ENCODE measurements around the gene RALGPS1. TPM values are rescaled to one million over a fixed set of nuclear protein-coding genes. Genes with fewer than 3 reads are reported as not detected.

Gene RALGPS1
- total RNA-seq, 1 experiment from 2014 or later = 28.5 TPM

DNA sequence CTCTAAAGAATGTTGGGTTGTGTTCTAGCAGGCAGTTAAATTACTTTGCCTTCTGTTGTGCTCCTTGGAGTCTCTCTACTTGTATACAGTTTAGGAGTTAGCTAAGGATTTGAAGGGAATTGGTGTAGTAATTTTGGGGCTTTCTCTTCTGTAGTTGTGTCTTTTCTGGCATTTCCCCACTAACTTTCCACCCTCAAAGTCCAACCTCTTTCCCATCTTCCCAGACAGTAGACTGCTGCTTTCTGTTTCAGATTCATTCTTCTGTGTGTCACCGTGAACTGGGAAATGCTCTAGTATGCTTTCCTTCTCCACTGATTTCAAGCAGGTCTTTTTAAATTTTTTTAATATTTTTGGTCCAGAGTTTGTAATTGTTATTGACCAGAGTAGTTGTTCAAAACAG, 212.4 kb downstream of the RALGPS1 start:
- ATAC-seq (no peak), DNase-seq (ENCODE audit: low spot score) (no peak)
- TF ChIP-seq ESRRA (CRISPR knock-in tag; IDR thresholded peaks at IDR 0.05; ENCODE audit: borderline replicate concordance) (no peak), ELF4 (CRISPR knock-in tag; IDR thresholded peaks at IDR 0.05; ENCODE audit: low read depth) (no peak), SOX15 (CRISPR knock-in tag; IDR thresholded peaks at IDR 0.05) (no peak), PRRX2 (CRISPR knock-in tag; IDR thresholded peaks at IDR 0.05) (no peak)
- no peak overlapping the region for H3K27ac Mint-ChIP-seq
- CTCF ChIA-PET = interaction anchor here (0.9 kb wide), 1 partner anchor 83 kb away, joined by 3 read pairs; no protein-coding TSS in a partner anchor
- POLR2A ChIA-PET = no interaction called here
- H3K9me3 Mint-ChIP-seq = no peaks in the 10 kb centered on the region
- H3K4me3 Mint-ChIP-seq = no peak overlapping the region
- no peaks in the 10 kb centered on the region; the same call in none of the 2 replicates for H3K27me3 Mint-ChIP-seq (ENCODE audit: low read depth)
- peaks cover 25% of the 10 kb centered on the region for H3K4me1 Mint-ChIP-seq
- no peaks in the 10 kb centered on the region for H3K36me3 Mint-ChIP-seq

DNA sequence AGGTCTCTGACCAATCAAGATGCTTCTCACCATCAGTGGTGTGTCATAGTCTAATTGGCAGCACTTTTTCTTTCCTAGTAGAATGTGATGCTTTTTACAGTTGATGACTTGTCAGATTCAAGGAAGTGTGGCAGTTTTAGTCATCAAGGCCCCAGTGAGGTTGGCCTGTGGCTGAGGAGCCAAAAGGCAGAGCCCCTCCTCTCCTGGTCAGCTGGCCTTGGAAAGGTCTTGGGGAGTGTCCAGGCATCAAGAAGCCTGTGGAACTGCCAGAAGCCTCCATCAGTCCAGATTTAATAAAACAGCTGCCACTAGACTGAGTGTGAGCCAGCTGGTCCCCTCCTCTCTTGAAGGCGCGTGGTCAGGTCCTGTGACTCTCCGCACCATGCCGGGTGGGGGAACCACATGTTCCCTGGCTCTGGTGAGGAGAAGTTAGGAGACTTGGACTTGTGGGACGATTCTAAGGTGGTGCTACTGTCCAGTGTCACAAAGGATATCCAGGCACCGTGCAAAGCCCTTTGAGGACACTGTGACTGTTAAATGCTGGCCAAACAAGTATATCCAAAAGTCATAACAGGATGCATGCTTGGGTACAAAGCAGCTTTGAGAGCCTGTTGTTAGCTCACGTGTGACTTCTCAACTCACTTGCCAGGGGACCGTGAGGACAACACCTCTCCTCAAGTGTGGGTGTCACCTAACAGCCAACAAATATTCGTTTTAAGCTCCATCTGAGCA, 213.9 kb downstream of the RALGPS1 start:
- CTCF ChIA-PET = no interaction called here
- H3K4me1 Mint-ChIP-seq = peaks cover 27% of the 10 kb centered on the region
- no peaks in the 10 kb centered on the region for H3K9me3 Mint-ChIP-seq
- TF ChIP-seq NFE2L1 (CRISPR knock-in tag; IDR thresholded peaks at IDR 0.05) = no peak
- no peaks in the 10 kb centered on the region; the same call in 1 of the 2 replicates for H3K27me3 Mint-ChIP-seq (ENCODE audit: low read depth)
- ATAC-seq = no peak
- H3K4me3 Mint-ChIP-seq = no peak overlapping the region
- POLR2A ChIA-PET = no interaction called here
- DNase-seq (ENCODE audit: low spot score) = no peak
- H3K27ac Mint-ChIP-seq = no peak overlapping the region
- no peaks in the 10 kb centered on the region for H3K36me3 Mint-ChIP-seq

DNA sequence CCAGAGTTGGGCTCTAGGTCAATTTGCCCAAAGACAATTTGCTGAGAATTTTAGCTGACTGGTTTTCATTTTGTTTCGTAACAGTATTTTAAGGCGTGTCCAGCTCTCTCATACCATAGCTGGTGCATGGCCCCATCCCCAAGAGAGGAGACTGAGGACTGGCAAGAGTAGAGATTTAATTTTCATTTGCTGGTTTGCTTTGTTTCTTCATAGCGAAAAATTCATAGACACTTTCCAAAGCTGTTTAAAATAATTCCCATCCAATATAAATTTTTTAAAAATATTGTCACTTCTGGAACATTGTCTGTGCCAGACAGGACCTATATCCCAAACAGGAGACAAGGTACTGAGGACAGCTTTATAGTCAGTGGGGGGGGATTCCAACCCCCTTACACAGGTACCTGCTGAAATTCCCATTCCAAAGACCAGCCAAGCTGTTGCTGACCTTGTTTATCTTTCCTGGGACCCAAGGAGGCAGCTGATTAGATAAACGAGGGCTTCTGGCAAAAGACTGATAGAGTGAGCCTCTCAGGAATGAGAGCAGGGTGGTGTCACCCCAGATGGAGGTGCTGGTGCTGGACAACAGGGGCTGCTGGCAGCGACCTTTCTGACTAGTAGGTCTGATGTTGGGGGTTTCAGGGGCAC, 214.6 kb downstream of the RALGPS1 start:
- Mint-ChIP-seq H3K27me3 (ENCODE audit: low read depth) (no peaks in the 10 kb centered on the region), H3K4me1 (peaks cover 30% of the 10 kb centered on the region), H3K4me3 (no peak overlapping the region), H3K9me3 (no peaks in the 10 kb centered on the region), H3K36me3 (no peaks in the 10 kb centered on the region), H3K27ac (no peak overlapping the region)
- TF ChIP-seq TEAD1 (CRISPR knock-in tag; IDR thresholded peaks at IDR 0.05) (no peak), FOXP1 (CRISPR knock-in tag; IDR thresholded peaks at IDR 0.05; ENCODE audit: borderline replicate concordance) (no peak), ETV6 (CRISPR knock-in tag; IDR thresholded peaks at IDR 0.05) (no peak), FOXK1 (CRISPR knock-in tag; IDR thresholded peaks at IDR 0.05) (no peak), FOXJ3 (CRISPR knock-in tag; IDR thresholded peaks at IDR 0.05; ENCODE audit: borderline replicate concordance) (no peak), ELF4 (CRISPR knock-in tag; IDR thresholded peaks at IDR 0.05; ENCODE audit: low read depth) (no peak), NFATC4 (CRISPR knock-in tag; IDR thresholded peaks at IDR 0.05) (no peak), ZNF138 (CRISPR knock-in tag; conservative IDR thresholded peaks at IDR 0.05) (no peak), KAT7 (CRISPR knock-in tag; IDR thresholded peaks at IDR 0.05; ENCODE audit: borderline replicate concordance) (no peak), SP1 (CRISPR knock-in tag; conservative IDR thresholded peaks at IDR 0.05) (no peak), ZNF671 (CRISPR knock-in tag; IDR thresholded peaks at IDR 0.05) (no peak), ZNF423 (CRISPR knock-in tag; IDR thresholded peaks at IDR 0.05) (no peak), NR3C1 (CRISPR knock-in tag; conservative IDR thresholded peaks at IDR 0.05; ENCODE audit: low read depth) (no peak), ZBTB21 (CRISPR knock-in tag; IDR thresholded peaks at IDR 0.05; ENCODE audit: borderline replicate concordance) (no peak)
- TF ChIP-seq, protein P1, sequence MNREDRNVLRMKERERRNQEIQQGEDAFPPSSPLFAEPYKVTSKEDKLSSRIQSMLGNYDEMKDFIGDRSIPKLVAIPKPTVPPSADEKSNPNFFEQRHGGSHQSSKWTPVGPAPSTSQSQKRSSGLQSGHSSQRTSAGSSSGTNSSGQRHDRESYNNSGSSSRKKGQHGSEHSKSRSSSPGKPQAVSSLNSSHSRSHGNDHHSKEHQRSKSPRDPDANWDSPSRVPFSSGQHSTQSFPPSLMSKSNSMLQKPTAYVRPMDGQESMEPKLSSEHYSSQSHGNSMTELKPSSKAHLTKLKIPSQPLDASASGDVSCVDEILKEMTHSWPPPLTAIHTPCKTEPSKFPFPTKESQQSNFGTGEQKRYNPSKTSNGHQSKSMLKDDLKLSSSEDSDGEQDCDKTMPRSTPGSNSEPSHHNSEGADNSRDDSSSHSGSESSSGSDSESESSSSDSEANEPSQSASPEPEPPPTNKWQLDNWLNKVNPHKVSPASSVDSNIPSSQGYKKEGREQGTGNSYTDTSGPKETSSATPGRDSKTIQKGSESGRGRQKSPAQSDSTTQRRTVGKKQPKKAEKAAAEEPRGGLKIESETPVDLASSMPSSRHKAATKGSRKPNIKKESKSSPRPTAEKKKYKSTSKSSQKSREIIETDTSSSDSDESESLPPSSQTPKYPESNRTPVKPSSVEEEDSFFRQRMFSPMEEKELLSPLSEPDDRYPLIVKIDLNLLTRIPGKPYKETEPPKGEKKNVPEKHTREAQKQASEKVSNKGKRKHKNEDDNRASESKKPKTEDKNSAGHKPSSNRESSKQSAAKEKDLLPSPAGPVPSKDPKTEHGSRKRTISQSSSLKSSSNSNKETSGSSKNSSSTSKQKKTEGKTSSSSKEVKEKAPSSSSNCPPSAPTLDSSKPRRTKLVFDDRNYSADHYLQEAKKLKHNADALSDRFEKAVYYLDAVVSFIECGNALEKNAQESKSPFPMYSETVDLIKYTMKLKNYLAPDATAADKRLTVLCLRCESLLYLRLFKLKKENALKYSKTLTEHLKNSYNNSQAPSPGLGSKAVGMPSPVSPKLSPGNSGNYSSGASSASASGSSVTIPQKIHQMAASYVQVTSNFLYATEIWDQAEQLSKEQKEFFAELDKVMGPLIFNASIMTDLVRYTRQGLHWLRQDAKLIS (CRISPR knock-in tag; IDR thresholded peaks at IDR 0.05; ENCODE audit: borderline replicate concordance) = no peak
- TF ChIP-seq, protein P2, sequence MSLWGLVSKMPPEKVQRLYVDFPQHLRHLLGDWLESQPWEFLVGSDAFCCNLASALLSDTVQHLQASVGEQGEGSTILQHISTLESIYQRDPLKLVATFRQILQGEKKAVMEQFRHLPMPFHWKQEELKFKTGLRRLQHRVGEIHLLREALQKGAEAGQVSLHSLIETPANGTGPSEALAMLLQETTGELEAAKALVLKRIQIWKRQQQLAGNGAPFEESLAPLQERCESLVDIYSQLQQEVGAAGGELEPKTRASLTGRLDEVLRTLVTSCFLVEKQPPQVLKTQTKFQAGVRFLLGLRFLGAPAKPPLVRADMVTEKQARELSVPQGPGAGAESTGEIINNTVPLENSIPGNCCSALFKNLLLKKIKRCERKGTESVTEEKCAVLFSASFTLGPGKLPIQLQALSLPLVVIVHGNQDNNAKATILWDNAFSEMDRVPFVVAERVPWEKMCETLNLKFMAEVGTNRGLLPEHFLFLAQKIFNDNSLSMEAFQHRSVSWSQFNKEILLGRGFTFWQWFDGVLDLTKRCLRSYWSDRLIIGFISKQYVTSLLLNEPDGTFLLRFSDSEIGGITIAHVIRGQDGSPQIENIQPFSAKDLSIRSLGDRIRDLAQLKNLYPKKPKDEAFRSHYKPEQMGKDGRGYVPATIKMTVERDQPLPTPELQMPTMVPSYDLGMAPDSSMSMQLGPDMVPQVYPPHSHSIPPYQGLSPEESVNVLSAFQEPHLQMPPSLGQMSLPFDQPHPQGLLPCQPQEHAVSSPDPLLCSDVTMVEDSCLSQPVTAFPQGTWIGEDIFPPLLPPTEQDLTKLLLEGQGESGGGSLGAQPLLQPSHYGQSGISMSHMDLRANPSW (CRISPR knock-in tag; conservative IDR thresholded peaks at IDR 0.05; ENCODE audit: low read depth) = no peak
- TF ChIP-seq, protein P3, sequence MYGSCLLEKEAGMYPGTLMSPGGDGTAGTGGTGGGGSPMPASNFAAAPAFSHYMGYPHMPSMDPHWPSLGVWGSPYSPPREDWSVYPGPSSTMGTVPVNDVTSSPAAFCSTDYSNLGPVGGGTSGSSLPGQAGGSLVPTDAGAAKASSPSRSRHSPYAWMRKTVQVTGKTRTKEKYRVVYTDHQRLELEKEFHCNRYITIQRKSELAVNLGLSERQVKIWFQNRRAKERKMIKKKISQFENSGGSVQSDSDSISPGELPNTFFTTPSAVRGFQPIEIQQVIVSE (CRISPR knock-in tag; IDR thresholded peaks at IDR 0.05; ENCODE audit: borderline replicate concordance) = no peak
- TF ChIP-seq, protein P4, sequence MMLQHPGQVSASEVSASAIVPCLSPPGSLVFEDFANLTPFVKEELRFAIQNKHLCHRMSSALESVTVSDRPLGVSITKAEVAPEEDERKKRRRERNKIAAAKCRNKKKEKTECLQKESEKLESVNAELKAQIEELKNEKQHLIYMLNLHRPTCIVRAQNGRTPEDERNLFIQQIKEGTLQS (CRISPR knock-in tag; conservative IDR thresholded peaks at IDR 0.05) = no peak
- TF ChIP-seq, protein P5, sequence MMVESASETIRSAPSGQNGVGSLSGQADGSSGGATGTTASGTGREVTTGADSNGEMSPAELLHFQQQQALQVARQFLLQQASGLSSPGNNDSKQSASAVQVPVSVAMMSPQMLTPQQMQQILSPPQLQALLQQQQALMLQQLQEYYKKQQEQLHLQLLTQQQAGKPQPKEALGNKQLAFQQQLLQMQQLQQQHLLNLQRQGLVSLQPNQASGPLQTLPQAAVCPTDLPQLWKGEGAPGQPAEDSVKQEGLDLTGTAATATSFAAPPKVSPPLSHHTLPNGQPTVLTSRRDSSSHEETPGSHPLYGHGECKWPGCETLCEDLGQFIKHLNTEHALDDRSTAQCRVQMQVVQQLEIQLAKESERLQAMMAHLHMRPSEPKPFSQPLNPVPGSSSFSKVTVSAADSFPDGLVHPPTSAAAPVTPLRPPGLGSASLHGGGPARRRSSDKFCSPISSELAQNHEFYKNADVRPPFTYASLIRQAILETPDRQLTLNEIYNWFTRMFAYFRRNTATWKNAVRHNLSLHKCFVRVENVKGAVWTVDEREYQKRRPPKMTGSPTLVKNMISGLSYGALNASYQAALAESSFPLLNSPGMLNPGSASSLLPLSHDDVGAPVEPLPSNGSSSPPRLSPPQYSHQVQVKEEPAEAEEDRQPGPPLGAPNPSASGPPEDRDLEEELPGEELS (CRISPR knock-in tag; IDR thresholded peaks at IDR 0.05) = no peak
- ChIA-PET POLR2A (no interaction called here), CTCF (no interaction called here)
- ATAC-seq (no peak), DNase-seq (ENCODE audit: low spot score) (no peak)
